Measurements from ENCODE around the gene RALGAPB.

- TF ChIP-seq, protein P1, sequence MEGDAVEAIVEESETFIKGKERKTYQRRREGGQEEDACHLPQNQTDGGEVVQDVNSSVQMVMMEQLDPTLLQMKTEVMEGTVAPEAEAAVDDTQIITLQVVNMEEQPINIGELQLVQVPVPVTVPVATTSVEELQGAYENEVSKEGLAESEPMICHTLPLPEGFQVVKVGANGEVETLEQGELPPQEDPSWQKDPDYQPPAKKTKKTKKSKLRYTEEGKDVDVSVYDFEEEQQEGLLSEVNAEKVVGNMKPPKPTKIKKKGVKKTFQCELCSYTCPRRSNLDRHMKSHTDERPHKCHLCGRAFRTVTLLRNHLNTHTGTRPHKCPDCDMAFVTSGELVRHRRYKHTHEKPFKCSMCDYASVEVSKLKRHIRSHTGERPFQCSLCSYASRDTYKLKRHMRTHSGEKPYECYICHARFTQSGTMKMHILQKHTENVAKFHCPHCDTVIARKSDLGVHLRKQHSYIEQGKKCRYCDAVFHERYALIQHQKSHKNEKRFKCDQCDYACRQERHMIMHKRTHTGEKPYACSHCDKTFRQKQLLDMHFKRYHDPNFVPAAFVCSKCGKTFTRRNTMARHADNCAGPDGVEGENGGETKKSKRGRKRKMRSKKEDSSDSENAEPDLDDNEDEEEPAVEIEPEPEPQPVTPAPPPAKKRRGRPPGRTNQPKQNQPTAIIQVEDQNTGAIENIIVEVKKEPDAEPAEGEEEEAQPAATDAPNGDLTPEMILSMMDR (IDR thresholded peaks at IDR 0.05; ENCODE audit: low read length): no peak
- no peak for TF ChIP-seq EZH2 (optimal IDR thresholded peaks at IDR 0.05; ENCODE audit: low read depth, low read length)
- no peak for TF ChIP-seq EZH2phosphoT487 (IDR thresholded peaks at IDR 0.05; ENCODE audit: low read length)
Measured at GRCh38 chr20:38489181-38489580, 16.5 kb downstream of the RALGAPB start.

Measured in MM.1S (cell line).